Fibroblast of lung (primary cell): ENCODE measurements around the gene RTN4. TPM values are rescaled to one million over a fixed set of nuclear protein-coding genes. Genes with fewer than 3 reads are reported as not detected.
A peak's percentile ranks its signal among the peaks of the same experiment; 100 is the strongest.

ENCODE experiments used
- DNase-seq, 2 donors: peaks; one replicate each; pipeline versions ENCODE4 v3.0.0 to v3.0.0-alpha.2; 2010; ENCODE audit warnings: low read depth in 2 of 2
- H2AFZ ChIP-seq: 2 replicates; pipeline ENCODE4 v1.5.1; 2012; ENCODE audit warnings: low read length, control low read depth, inconsistent platforms
- H3K27ac ChIP-seq: 2 replicates; pipeline ENCODE4 v1.5.1; 2011; ENCODE audit warnings: low read length, control low read depth; ENCODE audit not compliant: insufficient read depth
- H3K27me3 ChIP-seq: 2 replicates; pipeline ENCODE4 v1.5.1; 2011; ENCODE audit warnings: mild to moderate bottlenecking, low read length; ENCODE audit not compliant: control insufficient read depth, insufficient read depth
- H3K36me3 ChIP-seq: 2 replicates; pipeline ENCODE4 v1.5.1; 2011; ENCODE audit warnings: low read length; ENCODE audit not compliant: control insufficient read depth, insufficient read depth
- H3K4me1 ChIP-seq: 2 replicates; pipeline ENCODE4 v1.5.1; 2011; ENCODE audit warnings: low read length; ENCODE audit not compliant: control insufficient read depth, insufficient read depth; ENCODE audit errors: extremely low read depth
- H3K4me2 ChIP-seq: 2 replicates; pipeline ENCODE4 v1.5.1; 2011; ENCODE audit warnings: low read length, control low read depth; ENCODE audit not compliant: insufficient read depth; ENCODE audit errors: extremely low read depth
- H3K4me3 ChIP-seq, 4 experiments: fragments of 200-600 bp in 1 of 4; sonication (generic) in 1 of 4; replicated peaks in 1 of 4; 2 replicates each; pipeline ENCODE4 v1.5.1; 2011 to 2016; ENCODE audit warnings: low read length in 4 of 4, low read depth in 3 of 4, mild to moderate bottlenecking in 3 of 4, control low read depth in 2 of 4, inconsistent platforms in 1 of 4, mixed read lengths in 1 of 4; ENCODE audit not compliant: insufficient read depth in 1 of 4; ENCODE audit errors: control extremely low read depth in 1 of 4
- H3K79me2 ChIP-seq: 2 replicates; pipeline ENCODE4 v1.5.1; 2012; ENCODE audit warnings: mild to moderate bottlenecking, low read length, inconsistent platforms; ENCODE audit not compliant: control insufficient read depth, insufficient read depth
- H3K9ac ChIP-seq: 2 replicates; pipeline ENCODE4 v1.5.1; 2011; ENCODE audit warnings: mild to moderate bottlenecking, low read length, control low read depth; ENCODE audit not compliant: insufficient read depth
- H3K9me3 ChIP-seq: 2 replicates; pipeline ENCODE4 v1.5.1; 2012; ENCODE audit warnings: low read depth, low read length; ENCODE audit not compliant: control insufficient read depth, insufficient read depth
- H4K20me1 ChIP-seq: 2 replicates; pipeline ENCODE4 v1.5.1; 2011; ENCODE audit warnings: low read length; ENCODE audit not compliant: control insufficient read depth, insufficient read depth; ENCODE audit errors: extremely low read depth
- CTCF ChIP-seq, 2 donors: IDR thresholded peaks in 1 of 2; conservative IDR thresholded peaks in 1 of 2; 1 replicate in 1 of 2; 2 replicates in 1 of 2; pipeline ENCODE4 v1.5.1; 2011 to 2012; ENCODE audit warnings: low read length in 2 of 2, control low read depth in 1 of 2, inconsistent platforms in 1 of 2, low read depth in 1 of 2, mild to moderate bottlenecking in 1 of 2
- EZH2 ChIP-seq: IDR thresholded peaks from 2 replicates; pipeline ENCODE4 v1.5.1; 2012; ENCODE audit warnings: low read length, control low read depth, mild to moderate bottlenecking; ENCODE audit errors: missing control alignments
- polyA plus RNA-seq, 2 donors: library from polyadenylated mRNA; depleted of rRNA in 1 of 2; stranded (reverse) in 1 of 2; unstranded in 1 of 2; fragments of >200 nt; gene quantifications; 2 replicates each; pipeline ENCODE4 v1.2.1, GENCODE V29; 2011 to 2012; ENCODE audit warnings: missing spikeins in 1 of 2
- total RNA-seq: library from RNA; depleted of rRNA; stranded (reverse); fragments of >200 nt; gene quantifications from 2 replicates; pipeline ENCODE4 v1.2.1, GENCODE V29; 2014

Gene RTN4
- total and polyA plus RNA-seq, 2 donors (not counting 1 experiment from before 2014, with no cell fraction given) = 560 to 1,326 TPM

GRCh38 chr2:54983345-54984220 is 66.7 kb downstream of the RTN4 start:
- Histone ChIP-seq H3K9me3 (no peaks in the 10 kb centered on the region), H3K27ac (no peak overlapping the region), H3K9ac (no peak overlapping the region), H3K36me3 (peaks cover 14% of the 10 kb centered on the region), H3K27me3 (no peaks in the 10 kb centered on the region), H3K4me3 (peak overlapping the region in 1 of 4 experiments; percentile 15), H3K4me1 (peaks cover 14% of the 10 kb centered on the region), H4K20me1 (peaks cover 11% of the 10 kb centered on the region), H3K4me2 (peak overlapping the region; percentile 37), H3K79me2 (peaks cover 97% of the 10 kb centered on the region), H2AFZ (no peak overlapping the region)
- peak in 1 of 2 donors; percentile 71 for DNase-seq
- TF ChIP-seq EZH2 (no peak), CTCF (conservative IDR thresholded peaks at IDR 0.05 in 1 of 2, IDR thresholded peaks at IDR 0.05 in 1 of 2; ENCODE audit: low read depth in 1 of 2, low read length in 2 of 2) (no peak)

GRCh38 chr2:54981385-54981784 is 68.9 kb downstream of the RTN4 start:
- H2AFZ ChIP-seq = no peak overlapping the region
- TF ChIP-seq CTCF (conservative IDR thresholded peaks at IDR 0.05 in 1 of 2, IDR thresholded peaks at IDR 0.05 in 1 of 2; ENCODE audit: low read depth in 1 of 2, low read length in 2 of 2) (no peak), EZH2 (no peak)
- peaks cover 15% of the 10 kb centered on the region for H4K20me1 ChIP-seq
- no peaks in the 10 kb centered on the region for H3K27me3 ChIP-seq
- peaks cover 97% of the 10 kb centered on the region for H3K79me2 ChIP-seq
- peak overlapping the region; percentile 2 for H3K4me2 ChIP-seq
- H3K4me1 ChIP-seq = peaks cover 22% of the 10 kb centered on the region
- no peak overlapping the region for H3K27ac ChIP-seq
- H3K4me3 ChIP-seq = no peak overlapping the region
- no peak for DNase-seq
- H3K36me3 ChIP-seq = peaks cover 16% of the 10 kb centered on the region
- no peak overlapping the region for H3K9ac ChIP-seq
- H3K9me3 ChIP-seq = no peaks in the 10 kb centered on the region

GRCh38 chr2:54979321-54980044 is 70.8 kb downstream of the RTN4 start:
- Histone ChIP-seq H3K4me3 (no peak overlapping the region), H2AFZ (no peak overlapping the region), H3K27me3 (no peaks in the 10 kb centered on the region), H4K20me1 (peaks cover 19% of the 10 kb centered on the region), H3K27ac (no peak overlapping the region), H3K36me3 (peaks cover 16% of the 10 kb centered on the region), H3K9me3 (no peaks in the 10 kb centered on the region), H3K79me2 (peaks cover 98% of the 10 kb centered on the region), H3K4me1 (peaks cover 20% of the 10 kb centered on the region), H3K9ac (no peak overlapping the region), H3K4me2 (no peak overlapping the region)
- TF ChIP-seq EZH2 = no peak
- no peak for TF ChIP-seq CTCF (conservative IDR thresholded peaks at IDR 0.05 in 1 of 2, IDR thresholded peaks at IDR 0.05 in 1 of 2; ENCODE audit: low read depth in 1 of 2, low read length in 2 of 2)
- DNase-seq = no peak
